GM12891 (cell line): Measurements from ENCODE around the gene PDE8A.

Experiments used
- PAX5 ChIP-seq: IDR thresholded peaks from 2 replicates; pipeline ENCODE4 v1.6.1; 2011; ENCODE audit warnings: low read length, moderate library complexity, mild to moderate bottlenecking; ENCODE audit not compliant: insufficient read depth, severe bottlenecking
- POLR2A ChIP-seq: IDR thresholded peaks from 2 replicates; pipeline ENCODE4 v1.6.1; 2011; ENCODE audit warnings: low read depth, low read length, control low read depth
- POLR2AphosphoS5 ChIP-seq: IDR thresholded peaks from 2 replicates; pipeline ENCODE4 v1.6.1; 2011; ENCODE audit warnings: low read depth, low read length, control low read depth
- SPI1 ChIP-seq: IDR thresholded peaks from 2 replicates; pipeline ENCODE4 v1.6.1; 2011; ENCODE audit warnings: low read depth, low read length, control low read depth
- TAF1 ChIP-seq: IDR thresholded peaks from 2 replicates; pipeline ENCODE4 v1.6.1; 2011; ENCODE audit warnings: low read depth, low read length, control low read depth

- peak; percentile 54 for TF ChIP-seq TAF1
- peak; percentile 33; the same call in 1 of the 2 replicates for TF ChIP-seq POLR2A
- no peak for TF ChIP-seq SPI1
- TF ChIP-seq POLR2AphosphoS5: no peak
- peak; percentile 21 for TF ChIP-seq PAX5
These were observed 474 bp upstream of the PDE8A start for GRCh38 chr15:84981054-84981710.
